Astrocyte of the hippocampus (primary cell): Measurements from ENCODE around the gene RAPGEF3.
A peak's percentile ranks its signal among the peaks of the same experiment; 100 is the strongest.

Experiments used
- DNase-seq: peaks from one replicate; pipeline ENCODE4 v3.0.0; 2011; ENCODE audit warnings: low read depth, low spot score

RAPGEF3 gene

GRCh38 chr12:47698631-47699030 lies 60.0 kb downstream of the RAPGEF3 start:
- DNase-seq, result no peak

DNA sequence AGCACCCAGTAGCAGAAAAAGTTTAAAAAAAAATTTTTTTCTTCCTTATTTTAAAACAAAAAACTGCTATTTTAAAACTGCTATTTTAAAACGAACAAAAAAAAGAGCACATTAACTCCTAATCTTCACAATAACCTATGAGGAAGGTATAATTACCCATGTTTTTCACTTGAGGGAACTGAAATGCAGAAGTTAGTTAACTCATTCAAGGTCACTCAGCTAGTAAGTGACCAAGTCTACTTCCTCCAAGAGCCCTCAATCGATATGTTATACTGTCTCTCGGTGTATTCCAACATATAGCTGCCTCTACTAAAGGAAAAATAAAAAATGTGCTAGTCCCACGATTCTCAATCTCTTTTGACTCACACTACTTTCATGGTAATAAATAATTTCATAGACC lies 60.6 kb downstream of the RAPGEF3 start:
- no peak for DNase-seq

DNA sequence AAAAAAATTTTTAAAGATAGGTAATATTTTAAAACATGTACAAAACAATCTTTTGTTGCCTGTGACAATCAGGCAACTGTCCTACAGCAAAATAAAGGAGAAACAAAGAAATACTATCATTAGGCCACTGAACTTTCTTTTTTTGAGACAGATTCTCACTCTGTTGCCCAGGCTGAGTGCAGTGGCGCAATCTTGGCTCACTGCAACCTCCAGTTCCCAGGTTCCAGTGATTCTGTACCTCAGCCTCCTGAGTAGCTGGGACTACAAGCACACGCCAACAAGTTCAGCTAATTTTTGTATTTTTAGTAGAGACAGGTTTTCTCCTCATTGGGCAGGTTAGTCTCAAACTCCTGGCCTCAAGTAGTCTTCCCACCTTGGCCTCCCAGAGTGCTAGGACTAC lies 69.5 kb downstream of the RAPGEF3 start:
- no peak for DNase-seq

DNA sequence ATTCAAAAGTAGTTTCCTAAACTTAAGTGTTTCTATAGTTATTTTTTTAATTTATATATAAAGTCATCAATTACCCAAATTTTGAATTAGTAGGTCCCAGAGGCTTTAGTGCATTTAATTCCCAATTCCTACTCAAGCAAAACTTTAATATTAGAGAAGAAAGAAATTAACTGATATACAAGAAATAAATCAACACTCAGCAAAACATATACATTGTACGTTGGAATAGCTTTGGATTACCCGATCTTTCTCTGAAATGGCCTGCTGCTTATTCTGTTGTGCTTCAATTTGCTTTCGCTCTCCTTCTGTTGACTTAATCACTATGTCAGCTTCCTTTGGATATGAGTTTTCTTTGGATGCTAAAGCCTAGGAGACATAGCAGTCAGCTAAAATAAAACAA lies 71.0 kb downstream of the RAPGEF3 start:
- no peak for DNase-seq

- DNase-seq, result peak; percentile 62
These were observed 71.9 kb downstream of the RAPGEF3 start for GRCh38 chr12:47686645-47687240.
